ENCODE results near the gene ITPRID2. TPM values are rescaled to one million over a fixed set of nuclear protein-coding genes. Genes with fewer than 3 reads are reported as not detected.

Gene ITPRID2
- total RNA-seq, 6 donors from 2014 or later = 125 to 770 (median 214) TPM

DNA sequence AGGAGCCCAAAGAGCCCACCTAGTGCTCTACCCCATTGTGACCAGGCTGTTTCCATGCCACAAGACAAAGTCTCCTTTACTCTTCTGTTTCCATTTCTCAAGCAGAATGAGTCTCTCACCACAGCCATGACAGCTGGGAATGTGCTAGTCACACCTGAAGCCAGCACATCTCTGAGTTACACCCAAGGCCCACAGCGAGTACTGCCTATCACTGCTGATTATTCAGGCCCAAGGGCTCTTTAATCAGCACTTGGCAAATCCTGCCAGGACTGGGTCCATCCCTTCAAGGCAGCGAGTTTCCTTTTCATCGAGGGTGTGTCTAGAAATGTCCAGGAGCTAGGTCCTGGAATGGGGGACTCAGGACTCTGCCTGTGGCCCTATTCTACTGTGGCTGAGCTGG is 79.5 kb downstream of the ITPRID2 start:
- H3K4me3 ChIP-seq = no peak overlapping the region
- no peaks in the 10 kb centered on the region for H3K4me1 ChIP-seq
- no peak for ATAC-seq (ENCODE audit: low FRiP score in 2 of 2)
- WGBS, 2 donors = 91 to 100% methylated on average over 1 to 3 of the region's 3 CpGs
- TF ChIP-seq, protein P1, sequence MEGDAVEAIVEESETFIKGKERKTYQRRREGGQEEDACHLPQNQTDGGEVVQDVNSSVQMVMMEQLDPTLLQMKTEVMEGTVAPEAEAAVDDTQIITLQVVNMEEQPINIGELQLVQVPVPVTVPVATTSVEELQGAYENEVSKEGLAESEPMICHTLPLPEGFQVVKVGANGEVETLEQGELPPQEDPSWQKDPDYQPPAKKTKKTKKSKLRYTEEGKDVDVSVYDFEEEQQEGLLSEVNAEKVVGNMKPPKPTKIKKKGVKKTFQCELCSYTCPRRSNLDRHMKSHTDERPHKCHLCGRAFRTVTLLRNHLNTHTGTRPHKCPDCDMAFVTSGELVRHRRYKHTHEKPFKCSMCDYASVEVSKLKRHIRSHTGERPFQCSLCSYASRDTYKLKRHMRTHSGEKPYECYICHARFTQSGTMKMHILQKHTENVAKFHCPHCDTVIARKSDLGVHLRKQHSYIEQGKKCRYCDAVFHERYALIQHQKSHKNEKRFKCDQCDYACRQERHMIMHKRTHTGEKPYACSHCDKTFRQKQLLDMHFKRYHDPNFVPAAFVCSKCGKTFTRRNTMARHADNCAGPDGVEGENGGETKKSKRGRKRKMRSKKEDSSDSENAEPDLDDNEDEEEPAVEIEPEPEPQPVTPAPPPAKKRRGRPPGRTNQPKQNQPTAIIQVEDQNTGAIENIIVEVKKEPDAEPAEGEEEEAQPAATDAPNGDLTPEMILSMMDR (IDR thresholded peaks at IDR 0.05) = no peak
- no peak for TF ChIP-seq EP300 (IDR thresholded peaks at IDR 0.05)
- no peak for TF ChIP-seq POLR2A (IDR thresholded peaks at IDR 0.05)
- TF ChIP-seq POLR2AphosphoS5 (IDR thresholded peaks at IDR 0.05) = no peak
- H3K27ac ChIP-seq = no peak overlapping the region
- H3K27me3 ChIP-seq = no peaks in the 10 kb centered on the region
- H3K9me3 ChIP-seq = no peaks in the 10 kb centered on the region
- no peaks in the 10 kb centered on the region for H3K36me3 ChIP-seq
- DNase-seq = no peak

DNA sequence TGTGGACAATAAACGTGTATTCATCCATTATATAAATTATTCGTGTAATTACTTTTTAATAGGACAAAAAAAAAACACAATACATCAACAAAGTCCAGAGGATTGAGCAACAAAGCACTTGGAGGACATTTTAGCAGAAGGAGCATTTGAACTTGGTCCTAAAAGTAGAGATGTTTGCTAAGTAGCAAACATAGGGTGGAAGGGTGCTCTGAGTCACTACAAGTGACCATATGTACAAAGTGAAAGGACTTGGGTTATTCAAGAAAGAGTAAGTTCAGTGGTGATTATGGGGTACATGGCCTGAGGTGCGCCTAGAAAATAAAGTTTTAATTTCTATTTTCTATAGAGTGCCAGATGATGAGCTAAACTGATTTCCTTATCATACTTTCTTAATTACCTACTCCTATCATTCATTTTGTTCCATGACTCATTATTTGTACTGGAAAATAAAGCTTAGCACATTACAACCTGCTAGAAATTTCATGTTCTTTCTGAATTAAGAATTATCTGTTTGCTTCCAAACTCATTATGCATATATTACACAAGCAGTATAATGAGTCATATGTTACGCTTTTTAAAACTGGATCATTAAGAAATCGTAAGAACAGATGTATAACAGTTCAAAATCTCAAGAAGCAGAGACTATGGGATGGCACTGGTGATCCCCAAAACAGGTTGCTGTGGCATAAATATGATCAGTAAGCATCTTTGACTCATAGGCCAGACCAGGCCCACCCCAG is 81.1 kb downstream of the ITPRID2 start:
- Histone ChIP-seq H3K4me3 (no peak overlapping the region), H3K4me1 (no peaks in the 10 kb centered on the region), H3K9me3 (no peaks in the 10 kb centered on the region), H3K27ac (no peak overlapping the region), H3K36me3 (no peaks in the 10 kb centered on the region), H3K27me3 (no peaks in the 10 kb centered on the region)
- 84 to 89% methylated on average over 5 of the region's 5 CpGs for WGBS, 2 donors
- no peak for ATAC-seq (ENCODE audit: low FRiP score in 2 of 2)
- no peak for TF ChIP-seq EP300 (IDR thresholded peaks at IDR 0.05)
- TF ChIP-seq POLR2A (IDR thresholded peaks at IDR 0.05) = no peak
- TF ChIP-seq POLR2AphosphoS5 (IDR thresholded peaks at IDR 0.05) = no peak
- TF ChIP-seq, protein P1 (IDR thresholded peaks at IDR 0.05) = no peak
- DNase-seq = no peak

DNA sequence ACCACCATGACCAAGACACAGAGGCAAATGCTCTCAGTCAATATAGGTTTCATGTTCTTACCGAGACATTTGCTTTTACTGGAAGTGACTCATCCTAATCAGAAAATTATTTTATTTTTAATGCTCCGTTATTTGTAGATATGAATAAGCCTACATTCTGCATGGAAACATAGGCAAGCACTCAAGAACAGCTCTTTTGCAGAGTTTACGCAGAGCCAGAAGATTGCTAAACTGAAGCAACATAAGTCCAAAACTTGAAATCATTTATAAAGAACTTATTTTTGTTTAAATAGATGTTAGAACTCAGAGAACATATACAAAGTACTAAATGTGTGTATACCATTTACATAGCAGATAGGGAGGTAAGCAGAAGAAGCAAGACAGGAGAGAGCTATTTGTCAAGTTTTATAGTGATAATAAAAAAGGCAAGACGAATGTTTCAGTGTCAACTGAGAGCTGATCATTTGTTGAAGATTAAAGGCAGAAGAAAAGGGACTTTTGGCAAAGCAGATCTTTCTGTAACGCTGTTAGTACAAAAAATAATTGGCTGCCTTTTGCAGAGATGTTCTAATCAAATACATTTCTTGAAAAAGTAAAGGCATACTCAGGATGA is 81.7 kb downstream of the ITPRID2 start:
- ATAC-seq (ENCODE audit: low FRiP score in 2 of 2) (no peak), DNase-seq (no peak)
- Histone ChIP-seq H3K27ac (no peak overlapping the region), H3K36me3 (no peaks in the 10 kb centered on the region), H3K27me3 (no peaks in the 10 kb centered on the region), H3K4me1 (no peaks in the 10 kb centered on the region), H3K4me3 (no peak overlapping the region), H3K9me3 (no peaks in the 10 kb centered on the region)
- WGBS, 2 donors = 76 to 81% methylated on average over 5 of the region's 5 CpGs
- TF ChIP-seq POLR2AphosphoS5 (IDR thresholded peaks at IDR 0.05) (no peak), EP300 (IDR thresholded peaks at IDR 0.05) (no peak), POLR2A (IDR thresholded peaks at IDR 0.05) (no peak)
- TF ChIP-seq, protein P1 (IDR thresholded peaks at IDR 0.05) = no peak

DNA sequence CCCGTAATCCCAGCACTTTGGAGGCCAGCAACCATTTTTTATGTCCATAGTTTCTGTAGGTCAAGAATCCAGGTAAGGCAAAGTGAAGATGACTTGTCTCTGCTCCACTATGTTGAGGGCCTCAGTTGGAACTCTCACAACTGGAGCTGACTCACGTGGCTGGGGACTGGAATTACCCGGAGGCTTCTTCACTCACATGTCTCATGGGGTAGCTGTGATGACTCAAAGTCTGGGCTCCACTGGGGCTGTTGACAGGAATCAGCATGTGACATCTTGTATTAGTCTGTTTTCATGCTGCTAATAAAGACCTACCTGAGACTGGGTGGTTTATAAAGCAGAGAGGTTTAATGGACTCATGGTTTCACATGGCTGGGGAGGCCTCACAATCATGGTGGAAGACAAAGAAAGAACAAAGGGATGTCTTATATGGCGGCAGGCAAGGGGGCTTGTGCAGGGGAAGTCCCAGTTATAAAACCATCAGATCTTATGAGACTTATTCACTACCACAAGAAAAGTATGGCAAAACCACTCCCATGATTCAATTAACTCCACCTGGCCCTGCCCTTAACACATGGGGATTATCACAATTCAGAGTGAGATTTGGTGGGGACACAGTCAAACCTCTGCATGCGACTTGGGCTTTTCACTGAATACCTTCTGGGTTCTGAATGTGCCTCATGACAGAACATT is 86.3 kb downstream of the ITPRID2 start:
- Histone ChIP-seq H3K27ac (no peak overlapping the region), H3K4me1 (no peaks in the 10 kb centered on the region), H3K36me3 (no peaks in the 10 kb centered on the region), H3K4me3 (no peak overlapping the region), H3K27me3 (no peaks in the 10 kb centered on the region), H3K9me3 (no peaks in the 10 kb centered on the region)
- WGBS, 2 donors = 85 to 97% methylated on average over 3 to 5 of the region's 5 CpGs
- no peak for DNase-seq
- TF ChIP-seq POLR2AphosphoS5 (IDR thresholded peaks at IDR 0.05) (no peak), POLR2A (IDR thresholded peaks at IDR 0.05) (no peak), EP300 (IDR thresholded peaks at IDR 0.05) (no peak)
- TF ChIP-seq, protein P1 (IDR thresholded peaks at IDR 0.05) = no peak
- no peak for ATAC-seq (ENCODE audit: low FRiP score in 2 of 2)
